HFFc6 (cell line): ENCODE data around the gene KRT73. TPM values are rescaled to one million over a fixed set of nuclear protein-coding genes. Genes with fewer than 3 reads are reported as not detected.

ENCODE experiments used
- DNase-seq: peaks from one replicate; pipeline ENCODE4 v3.0.0-alpha.2; 2018
- H3K27ac Mint-ChIP-seq: 2 replicates; pipeline ENCODE4 v1.8.0; 2020; ENCODE audit warnings: mild to moderate bottlenecking, mixed read lengths
- H3K27me3 Mint-ChIP-seq: 2 replicates; pipeline ENCODE4 v1.8.0; 2021; ENCODE audit warnings: mild to moderate bottlenecking, moderate library complexity, mixed read lengths; ENCODE audit not compliant: insufficient read depth
- H3K36me3 Mint-ChIP-seq: 2 replicates; pipeline ENCODE4 v1.8.0; 2021; ENCODE audit warnings: low read depth, mixed read lengths
- H3K4me1 Mint-ChIP-seq: 2 replicates; pipeline ENCODE4 v1.8.0; 2020; ENCODE audit warnings: low read depth, mixed read lengths
- H3K4me3 Mint-ChIP-seq: 2 replicates; pipeline ENCODE4 v1.8.0; 2020; ENCODE audit warnings: mild to moderate bottlenecking, moderate library complexity, mixed read lengths
- H3K9me3 Mint-ChIP-seq: 2 replicates; pipeline ENCODE4 v1.8.0; 2020; ENCODE audit warnings: mild to moderate bottlenecking, mixed read lengths
- total RNA-seq, 6 experiments: library from RNA; stranded (reverse); fragmentation: NEBNext Ultra II Directional; extraction: Animal tissue kit (Norgen Biotek cat#: 25700); gene quantifications; 2 replicates in 1 of 6; 3 replicates in 5 of 6; pipeline ENCODE4 v1.2.3, GENCODE V29; 2021
- TF ChIP-seq, protein P1 (sequence below): fragments of 200-600 bp; sonication (generic); IDR thresholded peaks from 2 replicates; pipeline ENCODE4 v1.5.0; 2021; ENCODE audit warnings: antibody characterized with exemption, mild to moderate bottlenecking

Gene KRT73
- total RNA-seq, 6 experiments from 2014 or later, result not detected

DNA sequence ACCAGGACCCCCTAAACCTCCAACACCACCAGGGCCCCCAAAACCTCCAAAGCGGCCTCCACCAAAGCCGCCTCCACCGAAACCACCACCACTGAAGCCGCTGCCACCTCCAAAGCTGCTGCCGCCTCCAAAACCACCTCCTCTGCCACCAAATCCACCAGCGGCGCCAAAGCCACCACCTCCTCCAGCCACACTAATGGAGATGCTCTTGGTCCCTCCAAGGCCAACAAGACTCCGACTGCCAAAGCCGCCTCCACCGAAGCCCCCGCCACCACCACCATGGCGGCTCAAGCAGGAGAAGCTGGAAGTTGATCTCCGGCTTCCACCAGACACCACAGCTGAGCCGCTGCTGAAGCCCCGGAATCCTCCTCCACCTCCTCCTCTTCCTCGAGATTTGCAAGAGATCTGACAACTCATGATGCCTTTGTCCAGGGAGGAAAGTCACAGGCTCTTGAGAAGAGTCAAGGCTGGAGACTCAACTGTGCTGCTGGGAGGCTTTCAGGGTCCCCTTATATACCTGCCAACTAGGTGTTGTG lies 33.4 kb upstream of the KRT73 start, which contains the start of gene KRT2:
TSS of gene KRT2 (minus strand) at position 486 of the 536 bp plus-strand sequence. CDS start at position 417, 69 bp downstream.
- Mint-ChIP-seq H3K36me3 (no peaks in the 10 kb centered on the region), H3K4me1 (no peaks in the 10 kb centered on the region), H3K27ac (no peak within 1 kb of the TSS), H3K4me3 (no peak within 1 kb of the TSS), H3K9me3 (no peaks in the 10 kb centered on the region), H3K27me3 (peaks cover 44% of the 10 kb centered on the region)
- TF ChIP-seq, protein P1, sequence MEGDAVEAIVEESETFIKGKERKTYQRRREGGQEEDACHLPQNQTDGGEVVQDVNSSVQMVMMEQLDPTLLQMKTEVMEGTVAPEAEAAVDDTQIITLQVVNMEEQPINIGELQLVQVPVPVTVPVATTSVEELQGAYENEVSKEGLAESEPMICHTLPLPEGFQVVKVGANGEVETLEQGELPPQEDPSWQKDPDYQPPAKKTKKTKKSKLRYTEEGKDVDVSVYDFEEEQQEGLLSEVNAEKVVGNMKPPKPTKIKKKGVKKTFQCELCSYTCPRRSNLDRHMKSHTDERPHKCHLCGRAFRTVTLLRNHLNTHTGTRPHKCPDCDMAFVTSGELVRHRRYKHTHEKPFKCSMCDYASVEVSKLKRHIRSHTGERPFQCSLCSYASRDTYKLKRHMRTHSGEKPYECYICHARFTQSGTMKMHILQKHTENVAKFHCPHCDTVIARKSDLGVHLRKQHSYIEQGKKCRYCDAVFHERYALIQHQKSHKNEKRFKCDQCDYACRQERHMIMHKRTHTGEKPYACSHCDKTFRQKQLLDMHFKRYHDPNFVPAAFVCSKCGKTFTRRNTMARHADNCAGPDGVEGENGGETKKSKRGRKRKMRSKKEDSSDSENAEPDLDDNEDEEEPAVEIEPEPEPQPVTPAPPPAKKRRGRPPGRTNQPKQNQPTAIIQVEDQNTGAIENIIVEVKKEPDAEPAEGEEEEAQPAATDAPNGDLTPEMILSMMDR, result no peak
- no peak for DNase-seq

DNA sequence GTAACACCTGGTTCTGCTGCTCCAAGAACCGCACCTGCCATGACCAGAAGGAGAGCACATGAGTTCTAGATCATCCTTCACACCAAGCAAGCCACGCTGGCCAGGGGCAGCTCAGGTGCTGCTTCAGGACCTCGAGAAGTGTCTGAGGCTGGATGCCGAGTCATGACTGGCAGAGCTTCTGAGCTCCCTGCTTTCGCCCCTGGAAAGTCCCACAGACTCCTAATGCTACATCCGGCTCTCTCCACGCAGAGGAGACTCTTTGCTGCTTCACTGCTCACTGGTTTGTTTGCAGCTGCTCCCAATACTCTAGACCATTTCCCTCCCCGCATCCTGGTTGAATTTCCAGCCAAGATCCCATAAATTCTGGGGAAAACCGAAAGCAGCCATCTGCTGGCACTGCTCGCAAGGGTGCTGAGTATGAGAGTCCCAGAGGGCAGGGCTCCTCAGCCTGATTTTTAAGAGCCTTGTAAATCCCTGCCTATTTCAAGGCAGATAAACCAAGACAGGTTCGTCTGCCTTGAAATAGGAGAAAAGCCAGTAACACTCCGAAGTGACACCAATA lies 32.2 kb upstream of the KRT73 start:
- Mint-ChIP-seq H3K36me3 (no peaks in the 10 kb centered on the region), H3K9me3 (no peaks in the 10 kb centered on the region), H3K27ac (no peak overlapping the region), H3K27me3 (peaks cover 45% of the 10 kb centered on the region), H3K4me3 (no peak overlapping the region), H3K4me1 (no peaks in the 10 kb centered on the region)
- DNase-seq, result no peak
- TF ChIP-seq, protein P1, result no peak

DNA sequence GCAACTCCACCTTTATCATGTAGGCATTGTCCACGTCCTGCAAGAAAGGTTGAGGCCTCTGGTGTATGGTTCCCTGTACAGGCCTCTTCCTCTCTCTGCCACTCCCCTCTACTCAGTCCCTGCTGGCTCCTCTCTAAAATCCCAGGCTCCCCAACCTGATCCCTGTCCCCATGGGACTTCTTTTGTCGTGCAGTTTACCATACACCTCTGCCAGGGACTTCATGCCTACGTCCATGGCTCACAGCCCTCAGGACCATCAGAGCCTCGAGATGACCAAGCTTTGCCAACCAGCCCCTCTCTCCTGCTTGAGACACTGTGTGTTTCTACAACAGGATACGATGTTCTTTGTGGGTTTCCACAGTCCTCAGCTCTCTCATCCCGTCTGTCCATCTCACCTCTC lies 30.7 kb upstream of the KRT73 start:
- Mint-ChIP-seq H3K9me3 (no peaks in the 10 kb centered on the region), H3K27me3 (peaks cover 54% of the 10 kb centered on the region), H3K36me3 (no peaks in the 10 kb centered on the region), H3K4me1 (no peaks in the 10 kb centered on the region), H3K27ac (no peak overlapping the region), H3K4me3 (no peak overlapping the region)
- no peak for DNase-seq
- TF ChIP-seq, protein P1, result no peak

DNA sequence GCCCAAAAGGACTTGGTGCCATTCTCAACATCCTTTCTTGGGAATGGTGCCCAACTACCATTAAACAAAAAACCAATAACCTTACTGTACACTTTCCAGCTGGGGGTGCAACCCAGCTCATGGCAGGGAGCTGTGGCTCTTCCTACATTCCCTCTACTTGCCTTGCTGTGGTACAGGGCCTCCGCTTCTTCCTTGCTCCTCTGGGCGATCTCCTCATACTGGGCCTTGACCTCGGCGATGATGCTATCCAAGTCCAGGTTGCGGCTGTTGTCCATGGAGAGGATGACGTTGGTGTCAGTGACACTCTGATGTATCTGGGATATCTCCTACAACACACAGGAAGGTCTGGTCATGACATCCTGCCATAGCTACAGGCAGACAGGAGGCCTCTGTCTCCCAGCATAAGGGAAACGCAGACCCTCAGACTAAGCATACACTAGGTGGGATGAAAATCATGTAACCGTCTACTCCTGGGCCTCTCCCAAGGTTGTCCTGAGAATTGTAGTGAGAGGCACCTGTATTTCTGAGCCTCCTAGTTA lies 29.7 kb upstream of the KRT73 start:
- Mint-ChIP-seq H3K36me3 (no peaks in the 10 kb centered on the region), H3K9me3 (no peaks in the 10 kb centered on the region), H3K27me3 (peaks cover 59% of the 10 kb centered on the region), H3K27ac (no peak overlapping the region), H3K4me1 (no peaks in the 10 kb centered on the region), H3K4me3 (no peak overlapping the region)
- TF ChIP-seq, protein P1, result no peak
- DNase-seq, result no peak

DNA sequence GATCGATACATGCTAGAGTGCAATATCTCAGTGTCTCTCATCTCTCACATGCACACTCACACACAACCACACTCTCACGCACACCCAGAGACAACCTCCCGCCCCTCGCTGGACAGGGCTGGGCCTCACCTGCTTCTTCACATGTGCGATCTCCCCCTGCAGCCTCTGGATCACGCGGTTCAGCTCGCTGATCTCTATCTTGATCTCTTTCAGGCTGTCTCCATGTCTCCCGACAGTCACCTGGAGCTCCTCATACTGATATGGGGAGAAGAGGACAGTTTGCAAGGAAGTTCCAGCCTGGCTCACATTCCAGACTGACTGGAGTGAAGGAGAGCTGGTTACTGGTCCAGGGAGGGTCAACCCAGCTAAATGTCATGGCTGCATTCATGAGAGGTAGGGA lies 29.2 kb upstream of the KRT73 start:
- Mint-ChIP-seq H3K27ac (no peak overlapping the region), H3K4me3 (no peak overlapping the region), H3K9me3 (no peaks in the 10 kb centered on the region), H3K4me1 (no peaks in the 10 kb centered on the region), H3K36me3 (no peaks in the 10 kb centered on the region), H3K27me3 (peaks cover 57% of the 10 kb centered on the region)
- TF ChIP-seq, protein P1, result no peak
- no peak for DNase-seq
